IMR-90 (cell line): ENCODE measurements around the gene CPNE1. TPM values are rescaled to one million over a fixed set of nuclear protein-coding genes. Genes with fewer than 3 reads are reported as not detected.

Experiments
- ATAC-seq: fragments of 200-7000 bp; cut with Tn5 transposase; 2 replicates; pipeline ENCODE4 v1.9.1; 2020; ENCODE audit warnings: low read depth, mild to moderate bottlenecking, moderate library complexity
- BruUV-seq: library from RNA; stranded (reverse); fragments of 400-500 nt; replicated peaks from 2 replicates; lab custom pipeline; 2021; lab: Mats Ljungman, UMichigan
- CTCF ChIA-PET: fragments of 300-600 bp; formaldehyde crosslinking; extraction: SDS; loops from one replicate; lab custom pipeline; 2021; ENCODE audit warnings: antibody characterized with exemption; lab: Yijun Ruan, JAX
- POLR2A ChIA-PET: fragments of 300-600 bp; sonication (Branson Sonifier 250); formaldehyde crosslinking; loops from one replicate; lab custom pipeline; 2022; ENCODE audit warnings: antibody characterized with exemption; ENCODE audit not compliant: unreplicated experiment; lab: Charles Lee
- DNase-seq: peaks from one replicate; pipeline ENCODE4 v3.0.0; 2013
- H2AFZ ChIP-seq: replicated peaks from 2 replicates; pipeline ENCODE3; 2013; ENCODE audit warnings: low read length, mild to moderate bottlenecking; ENCODE audit not compliant: poor library complexity
- H2AK5ac ChIP-seq: 2 replicates; pipeline ENCODE4 v1.6.1; 2013; ENCODE audit warnings: low read depth, low read length, inconsistent platforms
- H2AK9ac ChIP-seq: replicated peaks from 2 replicates; pipeline ENCODE3; 2013; ENCODE audit warnings: mild to moderate bottlenecking, low read depth, low read length, moderate library complexity; ENCODE audit not compliant: poor library complexity
- H2BK120ac ChIP-seq: 2 replicates; pipeline ENCODE4 v1.6.1; 2013; ENCODE audit warnings: low read depth, low read length, inconsistent platforms
- H2BK15ac ChIP-seq: 3 replicates; pipeline ENCODE4 v1.6.1; 2013; ENCODE audit warnings: low read depth, low read length, inconsistent platforms
- H2BK20ac ChIP-seq: 2 replicates; pipeline ENCODE4 v1.6.1; 2013; ENCODE audit warnings: low read depth, mild to moderate bottlenecking, inconsistent platforms, low read length, moderate library complexity
- H2BK5ac ChIP-seq: 2 replicates; pipeline ENCODE4 v1.6.1; 2013; ENCODE audit warnings: mild to moderate bottlenecking, low read depth, low read length, inconsistent platforms; ENCODE audit not compliant: poor library complexity, severe bottlenecking
- H3K14ac ChIP-seq: replicated peaks from 2 replicates; pipeline ENCODE4 v1.6.1; 2013; ENCODE audit warnings: low read depth, low read length, inconsistent platforms
- H3K18ac ChIP-seq: 2 replicates; pipeline ENCODE4 v1.6.1; 2013; ENCODE audit warnings: low read depth, low read length, control low read depth
- H3K23ac ChIP-seq: 2 replicates; pipeline ENCODE4 v1.6.1; 2013; ENCODE audit warnings: low read depth, low read length, inconsistent platforms
- H3K27ac ChIP-seq: 2 replicates; pipeline ENCODE4 v1.5.1; 2013; ENCODE audit warnings: mild to moderate bottlenecking, control low read depth, low read length; ENCODE audit not compliant: insufficient read depth
- H3K27me3 ChIP-seq: 2 replicates; pipeline ENCODE4 v1.6.1; 2013; ENCODE audit warnings: low read length; ENCODE audit not compliant: control insufficient read depth, insufficient read depth
- H3K36me3 ChIP-seq: 2 replicates; pipeline ENCODE4 v1.6.1; 2013; ENCODE audit warnings: low read length, mixed read lengths; ENCODE audit not compliant: control insufficient read depth, insufficient read depth
- H3K4ac ChIP-seq: 2 replicates; pipeline ENCODE4 v1.6.1; 2013; ENCODE audit warnings: low read depth, low read length, inconsistent platforms
- H3K4me1 ChIP-seq: 2 replicates; pipeline ENCODE4 v1.6.1; 2013; ENCODE audit warnings: low read length, mixed read lengths; ENCODE audit not compliant: control insufficient read depth, insufficient read depth
- H3K4me2 ChIP-seq: 2 replicates; pipeline ENCODE4 v1.6.1; 2013; ENCODE audit warnings: low read depth, mild to moderate bottlenecking, control low read depth, low read length, moderate library complexity
- H3K4me3 ChIP-seq: 2 replicates; pipeline ENCODE4 v1.5.1; 2013; ENCODE audit warnings: low read depth, mild to moderate bottlenecking, control low read depth, low read length, moderate library complexity; ENCODE audit not compliant: insufficient read depth
- H3K56ac ChIP-seq: 2 replicates; pipeline ENCODE4 v1.6.1; 2013; ENCODE audit warnings: low read length, inconsistent platforms; ENCODE audit not compliant: insufficient read depth; ENCODE audit errors: extremely low read depth
- H3K79me1 ChIP-seq, 2 experiments: 2 replicates each; pipeline ENCODE4 v1.6.1; 2013; ENCODE audit warnings: low read length in 2 of 2, inconsistent platforms in 1 of 2, low read depth in 1 of 2
- H3K9ac ChIP-seq: 2 replicates; pipeline ENCODE4 v1.6.1; 2013; ENCODE audit warnings: low read depth, low read length, control low read depth
- H3K9me1 ChIP-seq: 2 replicates; pipeline ENCODE4 v1.6.1; 2013; ENCODE audit warnings: low read length, inconsistent platforms; ENCODE audit not compliant: insufficient read depth
- H3K9me3 ChIP-seq: 2 replicates; pipeline ENCODE4 v1.6.1; 2013; ENCODE audit warnings: low read length; ENCODE audit not compliant: control insufficient read depth, insufficient read depth
- H4K20me1 ChIP-seq: 2 replicates; pipeline ENCODE4 v1.6.1; 2013; ENCODE audit warnings: low read length, inconsistent platforms; ENCODE audit not compliant: insufficient read depth
- H4K5ac ChIP-seq: 2 replicates; pipeline ENCODE4 v1.6.1; 2013; ENCODE audit warnings: mild to moderate bottlenecking, low read depth, low read length, control low read depth
- H4K8ac ChIP-seq, 2 experiments: 2 replicates each; pipeline ENCODE4 v1.6.1; 2013; ENCODE audit warnings: low read depth in 2 of 2, low read length in 2 of 2, control low read depth in 1 of 2, inconsistent platforms in 1 of 2
- H4K91ac ChIP-seq: 2 replicates; pipeline ENCODE4 v1.6.1; 2013; ENCODE audit warnings: low read depth, low read length, inconsistent platforms; ENCODE audit not compliant: insufficient read depth
- ELK1 ChIP-seq: fragments of 150-350 bp; IDR thresholded peaks from 2 replicates; pipeline ENCODE4 v1.6.1; 2016; ENCODE audit warnings: low read depth, mild to moderate bottlenecking, low read length, moderate library complexity, borderline replicate concordance
- MAFK ChIP-seq: IDR thresholded peaks from 2 replicates; pipeline ENCODE4 v1.6.1; 2012; ENCODE audit warnings: low read depth, low read length, improper control_type of control experiment
- MAZ ChIP-seq: IDR thresholded peaks from 2 replicates; pipeline ENCODE4 v1.6.1; 2012; ENCODE audit warnings: low read depth, mild to moderate bottlenecking, low read length, improper control_type of control experiment, moderate library complexity, borderline replicate concordance
- NFE2L2 ChIP-seq: fragments of 150-350 bp; IDR thresholded peaks from 2 replicates; pipeline ENCODE4 v1.6.1; 2016; ENCODE audit warnings: low read depth, mild to moderate bottlenecking, low read length
- RAD21 ChIP-seq: IDR thresholded peaks from 2 replicates; pipeline ENCODE4 v1.6.1; 2012; ENCODE audit warnings: low read length, improper control_type of control experiment
- RFX5 ChIP-seq: IDR thresholded peaks from 2 replicates; pipeline ENCODE4 v1.8.0; 2012; ENCODE audit warnings: low read depth, mild to moderate bottlenecking, low read length, moderate library complexity
- USF2 ChIP-seq: fragments of 150-350 bp; IDR thresholded peaks from 2 replicates; pipeline ENCODE4 v1.6.1; 2017; ENCODE audit warnings: mild to moderate bottlenecking, antibody characterized with exemption, low read length, low read depth
- WGBS, 2 experiments: methylation state at CpG; one replicate each; pipeline versions ENCODE4 v1.1.5 to v1.1.7; 2013; ENCODE audit warnings: missing lambda C conversion rate in 2 of 2; ENCODE audit not compliant: insufficient read length in 1 of 2; ENCODE audit errors: extremely low coverage in 2 of 2; 5-methylcytosine and 5-hydroxymethylcytosine counted together
- dilution Hi-C: fragments of 300-500 bp; cut with HindIII; formaldehyde crosslinking; loops from one replicate; pipeline ENCODE4 v1.14.3; 2018; ENCODE audit warnings: low sequenced_read_pairs; ENCODE audit not compliant: unreplicated experiment
- in situ Hi-C: fragments of 300-500 bp; cut with MboI; formaldehyde crosslinking; loops from 3 replicates; pipeline ENCODE4 v1.14.3; 2019; ENCODE audit warnings: low sequenced_read_pairs, inconsistent platforms, mixed read lengths
- intact Hi-C: fragments of 100-400 bp; cut with micrococcal nuclease; formaldehyde crosslinking; loops from 2 replicates; pipeline ENCODE4 v1.10.0; 2022
- polyA plus RNA-seq, 3 experiments: library from polyadenylated mRNA; depleted of rRNA; stranded (reverse); fragments of >200 nt; gene quantifications; 2 replicates each; pipeline ENCODE4 v1.2.3, GENCODE V29; 2012; ENCODE audit warnings: low replicate concordance in 1 of 3
- total RNA-seq: library from RNA; depleted of rRNA; stranded (reverse); fragments of >200 nt; gene quantifications from 2 replicates; pipeline ENCODE4 v1.2.3, GENCODE V29; 2012

CPNE1 gene
- total and polyA plus RNA-seq, 2 of the 4 experiments (the other 2 are of a cell fraction): 163 to 165 TPM

- peak overlapping the region; percentile 44 for H3K9ac ChIP-seq
- peak overlapping the region; percentile 87 for H3K14ac ChIP-seq
- H3K79me1 ChIP-seq: peaks cover 26 to 66% of the 10 kb centered on the region in 2 experiments
- no peaks in the 10 kb centered on the region for H3K27me3 ChIP-seq
- H3K4ac ChIP-seq: peak overlapping the region; percentile 52
- peak overlapping the region; percentile 13; the same call in 1 of the 2 replicates for H3K56ac ChIP-seq
- no TSS peak for BruUV-seq
- dilution Hi-C loops: no loop called here
- TF ChIP-seq RAD21 (no peak), NFE2L2 (no peak), MAFK (no peak), MAZ (no peak), ELK1 (no peak), RFX5 (no peak), USF2 (no peak)
- H2AFZ ChIP-seq: peak overlapping the region; percentile 94
- H3K4me1 ChIP-seq: peaks cover 5% of the 10 kb centered on the region
- POLR2A ChIA-PET: no interaction called here
- H3K23ac ChIP-seq: peak overlapping the region; percentile 95
- peak overlapping the region; percentile 97 for H2AK9ac ChIP-seq
- peak overlapping the region; percentile 14; the same call in 1 of the 2 replicates for H2BK120ac ChIP-seq
- H4K20me1 ChIP-seq: peaks cover 17% of the 10 kb centered on the region
- intact Hi-C loops: loop anchor here (2.0 to 5.0 kb wide), 2 partner anchors 186 to 254 kb away; partner anchors contain the start of gene SCAND1
- peaks cover 25% of the 10 kb centered on the region for H3K36me3 ChIP-seq
- H3K4me2 ChIP-seq: peak overlapping the region; percentile 98
- ATAC-seq: peak; percentile 40
- peak overlapping the region; percentile 86 to 90 for H4K8ac ChIP-seq
- H3K9me3 ChIP-seq: no peaks in the 10 kb centered on the region
- peak overlapping the region; percentile 22; the same call in 1 of the 2 replicates for H2AK5ac ChIP-seq
- 2% methylated on average over 21 of the region's 37 CpGs; no CpG with 5 or more reads in 1 of the 2 experiments for WGBS, 2 experiments
- H4K91ac ChIP-seq: peak overlapping the region; percentile 54
- H2BK5ac ChIP-seq: no peak overlapping the region
- CTCF ChIA-PET: no interaction called here
- in situ Hi-C loops: no loop called here
- peaks cover 11% of the 10 kb centered on the region for H3K9me1 ChIP-seq
- H3K4me3 ChIP-seq: peak overlapping the region; percentile 73
- no peak overlapping the region for H2BK15ac ChIP-seq
- peak overlapping the region; percentile 35 for H4K5ac ChIP-seq
- no peak overlapping the region for H3K18ac ChIP-seq
- H2BK20ac ChIP-seq: no peak overlapping the region
- peak overlapping the region; percentile 22 for H3K27ac ChIP-seq
- no peak for DNase-seq
Measured at GRCh38 chr20:35698298-35699126, 33.8 kb upstream of the CPNE1 start.
